OCI-LY3 (cell line): ENCODE measurements around the gene SP100.

Experiments
- H2AFZ ChIP-seq: fragments of 200-600, 300-600 bp; shearing (Covaris generic); 2 replicates; pipeline ENCODE4 v1.6.0; 2014; ENCODE audit warnings: antibody characterized with exemption, low read depth, low read length
- H3K27ac ChIP-seq: fragments of 200-600, 300-600 bp; sonication (generic); 2 replicates; pipeline ENCODE4 v1.5.1; 2014; ENCODE audit warnings: mild to moderate bottlenecking, low read length, moderate library complexity, mixed read lengths
- H3K27me3 ChIP-seq: fragments of 200-600, 300-600 bp; sonication (generic); 2 replicates; pipeline ENCODE4 v1.6.1; 2014; ENCODE audit warnings: low read depth, low read length, mixed read lengths
- H3K36me3 ChIP-seq: fragments of 200-600, 300-600 bp; sonication (generic); replicated peaks from 2 replicates; pipeline ENCODE3; 2014; ENCODE audit warnings: low read depth, low read length, mixed read lengths
- H3K4me1 ChIP-seq: fragments of 300-600, 200-600 bp; sonication (generic); 2 replicates; pipeline ENCODE4 v1.6.1; 2014; ENCODE audit warnings: low read length, mixed read lengths
- H3K4me2 ChIP-seq: fragments of 200-600, 300-600 bp; sonication (generic); 2 replicates; pipeline ENCODE4 v1.6.1; 2014; ENCODE audit warnings: low read length, mixed read lengths
- H3K4me3 ChIP-seq: fragments of 300-600, 200-600 bp; sonication (generic); 2 replicates; pipeline ENCODE4 v1.5.1; 2014; ENCODE audit warnings: antibody characterized with exemption, mild to moderate bottlenecking, low read length, moderate library complexity
- H3K79me2 ChIP-seq: fragments of 300-600, 200-600 bp; shearing (Covaris generic); 2 replicates; pipeline ENCODE4 v1.6.1; 2014; ENCODE audit warnings: mild to moderate bottlenecking, low read length, mixed read lengths
- H3K9ac ChIP-seq: fragments of 300-600, 200-600 bp; shearing (Covaris generic); 2 replicates; pipeline ENCODE4 v1.6.0; 2014; ENCODE audit warnings: mild to moderate bottlenecking, low read length, moderate library complexity
- H3K9me3 ChIP-seq: fragments of 200-600, 300-600 bp; shearing (Covaris generic); 2 replicates; pipeline ENCODE4 v1.6.1; 2014; ENCODE audit warnings: low read length, mixed read lengths; ENCODE audit not compliant: insufficient read depth
- H4K20me1 ChIP-seq: fragments of 200-600, 300-600 bp; sonication (generic); 2 replicates; pipeline ENCODE4 v1.6.1; 2016; ENCODE audit warnings: low read length, mixed read lengths; ENCODE audit not compliant: insufficient read depth
- EZH2phosphoT487 ChIP-seq: fragments of 200-600 bp; shearing (Covaris generic); IDR thresholded peaks from 2 replicates; pipeline ENCODE4 v1.6.1; 2018; ENCODE audit warnings: antibody characterized with exemption, mixed run types, low read depth
- TF ChIP-seq, protein P1 (sequence below): fragments of 200-600, 300-600 bp; sonication (generic); IDR thresholded peaks from 2 replicates; pipeline ENCODE4 v1.5.1; 2014; ENCODE audit warnings: antibody characterized with exemption, low read length, low read depth

Gene SP100

DNA sequence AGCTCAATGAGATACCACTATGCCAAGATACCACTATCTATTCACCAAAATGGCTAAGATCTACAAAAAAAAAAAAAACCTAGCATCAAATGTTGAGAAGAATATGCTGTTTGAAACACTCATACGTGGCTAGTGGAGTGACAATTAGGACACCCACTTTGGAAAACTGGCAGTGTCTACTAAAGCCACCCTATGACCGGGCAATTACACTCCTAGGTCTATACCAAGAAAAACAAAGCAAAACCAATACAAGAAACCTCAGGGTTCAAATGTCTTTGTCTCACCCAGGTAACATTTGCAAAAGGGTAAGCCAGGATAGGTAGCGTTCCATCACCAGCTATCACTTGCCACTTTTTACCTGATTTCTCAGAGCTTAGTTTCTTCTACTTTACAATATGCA, 173.0 kb downstream of the SP100 start:
- Histone ChIP-seq H3K79me2 (peaks cover 26% of the 10 kb centered on the region), H3K9me3 (no peaks in the 10 kb centered on the region), H3K27ac (peak overlapping the region; percentile 99), H3K9ac (peak overlapping the region; percentile 75), H2AFZ (no peak overlapping the region), H4K20me1 (no peaks in the 10 kb centered on the region), H3K36me3 (peaks cover 12% of the 10 kb centered on the region), H3K4me1 (peaks cover 90% of the 10 kb centered on the region), H3K4me3 (peak overlapping the region; percentile 69), H3K4me2 (peak overlapping the region; percentile 76), H3K27me3 (no peaks in the 10 kb centered on the region)
- TF ChIP-seq EZH2phosphoT487, result no peak
- TF ChIP-seq, protein P1, sequence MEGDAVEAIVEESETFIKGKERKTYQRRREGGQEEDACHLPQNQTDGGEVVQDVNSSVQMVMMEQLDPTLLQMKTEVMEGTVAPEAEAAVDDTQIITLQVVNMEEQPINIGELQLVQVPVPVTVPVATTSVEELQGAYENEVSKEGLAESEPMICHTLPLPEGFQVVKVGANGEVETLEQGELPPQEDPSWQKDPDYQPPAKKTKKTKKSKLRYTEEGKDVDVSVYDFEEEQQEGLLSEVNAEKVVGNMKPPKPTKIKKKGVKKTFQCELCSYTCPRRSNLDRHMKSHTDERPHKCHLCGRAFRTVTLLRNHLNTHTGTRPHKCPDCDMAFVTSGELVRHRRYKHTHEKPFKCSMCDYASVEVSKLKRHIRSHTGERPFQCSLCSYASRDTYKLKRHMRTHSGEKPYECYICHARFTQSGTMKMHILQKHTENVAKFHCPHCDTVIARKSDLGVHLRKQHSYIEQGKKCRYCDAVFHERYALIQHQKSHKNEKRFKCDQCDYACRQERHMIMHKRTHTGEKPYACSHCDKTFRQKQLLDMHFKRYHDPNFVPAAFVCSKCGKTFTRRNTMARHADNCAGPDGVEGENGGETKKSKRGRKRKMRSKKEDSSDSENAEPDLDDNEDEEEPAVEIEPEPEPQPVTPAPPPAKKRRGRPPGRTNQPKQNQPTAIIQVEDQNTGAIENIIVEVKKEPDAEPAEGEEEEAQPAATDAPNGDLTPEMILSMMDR, result no peak

DNA sequence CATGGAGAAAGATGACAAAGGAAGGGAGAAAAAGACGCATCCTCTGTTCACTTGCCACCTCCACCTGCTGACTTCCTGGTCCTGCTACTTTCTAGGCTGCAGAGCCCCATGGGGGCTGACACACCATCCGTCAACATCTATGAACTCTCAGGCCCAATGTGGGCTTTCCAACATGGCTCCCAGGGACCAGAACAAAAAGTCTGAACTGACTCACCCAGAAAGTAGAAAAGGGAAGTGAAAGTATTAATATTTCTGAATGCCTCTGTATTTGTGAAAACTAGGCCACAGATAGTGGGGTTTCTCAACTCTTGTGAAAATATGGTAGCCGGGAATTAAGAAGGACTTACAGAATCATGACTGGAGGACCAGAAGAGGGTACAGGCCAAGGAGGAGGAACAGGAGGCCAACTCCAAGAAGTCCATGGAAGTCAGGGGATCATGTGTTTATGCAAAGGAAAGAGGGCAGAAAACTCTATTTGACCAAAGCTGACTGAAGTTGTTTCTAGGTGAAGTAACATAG, 173.6 kb downstream of the SP100 start:
- peaks cover 25% of the 10 kb centered on the region for H3K79me2 ChIP-seq
- peak overlapping the region; percentile 75 for H3K9ac ChIP-seq
- no peaks in the 10 kb centered on the region for H4K20me1 ChIP-seq
- H3K36me3 ChIP-seq, result peaks cover 11% of the 10 kb centered on the region
- TF ChIP-seq, protein P1, result no peak
- TF ChIP-seq EZH2phosphoT487, result no peak
- peak overlapping the region; percentile 76 for H3K4me2 ChIP-seq
- H3K4me3 ChIP-seq, result peak overlapping the region; percentile 69
- no peak overlapping the region for H2AFZ ChIP-seq
- no peaks in the 10 kb centered on the region for H3K27me3 ChIP-seq
- H3K4me1 ChIP-seq, result peaks cover 93% of the 10 kb centered on the region
- peak overlapping the region; percentile 99 for H3K27ac ChIP-seq
- no peaks in the 10 kb centered on the region for H3K9me3 ChIP-seq

DNA sequence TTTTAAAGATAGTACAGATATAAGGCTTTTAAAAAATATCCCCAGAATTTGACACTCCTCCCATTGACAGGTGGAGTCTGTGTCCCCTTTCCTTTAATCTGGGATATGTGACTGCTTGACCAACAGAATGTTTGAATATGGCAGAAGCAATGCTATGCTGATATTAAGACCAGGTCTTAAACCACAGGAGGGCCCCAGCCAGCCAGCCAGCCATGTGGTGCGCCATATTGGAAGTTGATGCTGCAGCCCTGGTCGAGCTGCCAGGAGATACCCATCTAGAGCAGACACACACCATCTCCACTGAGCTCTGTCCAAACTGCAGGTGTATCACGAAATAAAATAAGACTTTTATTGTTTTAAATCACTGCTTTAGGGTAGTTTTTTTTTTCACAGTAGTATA, 174.3 kb downstream of the SP100 start:
- Histone ChIP-seq H3K4me3 (no peak overlapping the region), H3K4me1 (peaks cover 91% of the 10 kb centered on the region), H3K9ac (peak overlapping the region; percentile 67; the same call in 1 of the 2 replicates), H3K9me3 (no peaks in the 10 kb centered on the region), H3K4me2 (peak overlapping the region; percentile 74), H4K20me1 (no peaks in the 10 kb centered on the region), H3K79me2 (peaks cover 21% of the 10 kb centered on the region), H2AFZ (no peak overlapping the region), H3K36me3 (peaks cover 4% of the 10 kb centered on the region), H3K27ac (peak overlapping the region; percentile 99), H3K27me3 (no peaks in the 10 kb centered on the region)
- TF ChIP-seq, protein P1, result no peak
- no peak for TF ChIP-seq EZH2phosphoT487

DNA sequence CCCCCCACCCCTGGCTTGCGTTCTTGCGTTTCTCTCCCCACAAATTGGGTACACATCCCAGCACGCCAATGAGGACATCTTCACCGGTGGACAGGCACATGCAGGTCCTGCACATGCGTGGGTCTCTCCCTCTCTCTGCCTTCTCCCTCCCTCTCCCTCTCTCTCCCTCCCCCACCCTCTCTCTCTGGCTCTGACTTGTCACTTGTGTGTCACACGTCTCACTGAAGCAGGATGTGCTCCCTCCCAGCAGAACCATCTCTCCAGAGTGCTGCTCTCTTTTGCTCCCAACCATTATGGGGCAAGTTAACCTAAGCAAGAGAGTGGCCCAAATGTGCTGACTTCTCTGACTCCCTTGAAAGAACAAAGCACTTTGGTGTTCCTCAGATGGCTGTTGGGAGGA, 175.8 kb downstream of the SP100 start:
- H3K4me1 ChIP-seq, result peaks cover 84% of the 10 kb centered on the region
- no peak for TF ChIP-seq EZH2phosphoT487
- TF ChIP-seq, protein P1, result no peak
- peak overlapping the region; percentile 13; the same call in 1 of the 2 replicates for H3K4me3 ChIP-seq
- peak overlapping the region; percentile 99 for H3K27ac ChIP-seq
- H2AFZ ChIP-seq, result no peak overlapping the region
- H3K9ac ChIP-seq, result peak overlapping the region; percentile 67
- no peaks in the 10 kb centered on the region for H3K27me3 ChIP-seq
- H3K9me3 ChIP-seq, result no peaks in the 10 kb centered on the region
- H3K36me3 ChIP-seq, result no peaks in the 10 kb centered on the region
- H3K79me2 ChIP-seq, result peaks cover 8% of the 10 kb centered on the region
- H3K4me2 ChIP-seq, result peak overlapping the region; percentile 74
- H4K20me1 ChIP-seq, result no peaks in the 10 kb centered on the region
